Caco-2 (cell line): ENCODE measurements around the gene GAS7. TPM values are rescaled to one million over a fixed set of nuclear protein-coding genes. Genes with fewer than 3 reads are reported as not detected.

Experiments
- BruUV-seq: library from RNA; stranded (reverse); fragments of 400-500 nt; replicated peaks from 2 replicates; lab custom pipeline; 2021; lab: Mats Ljungman, UMichigan
- CTCF ChIA-PET: fragments of 300-600 bp; sonication (Branson Sonifier 250); formaldehyde crosslinking; loops from one replicate; lab custom pipeline; 2022; ENCODE audit warnings: antibody characterized with exemption; lab: Charles Lee
- POLR2A ChIA-PET: fragments of 300-600 bp; sonication (Branson Sonifier 250); formaldehyde crosslinking; loops from one replicate; lab custom pipeline; 2022; ENCODE audit warnings: antibody characterized with exemption; lab: Charles Lee
- DNase-seq, 2 experiments: peaks; one replicate each; pipeline versions ENCODE4 v3.0.0 to v3.0.0-alpha.2; 2020 to 2022
- H3K27me3 ChIP-seq: replicated peaks from 2 replicates; pipeline ENCODE4 v1.6.0; 2011; ENCODE audit warnings: low read length; ENCODE audit not compliant: control insufficient read depth, insufficient read depth
- H3K36me3 ChIP-seq: 2 replicates; pipeline ENCODE4 v1.5.1; 2011; ENCODE audit warnings: low read length; ENCODE audit not compliant: control insufficient read depth, insufficient read depth
- H3K4me1 ChIP-seq: fragments of 250-450 bp; sonication (Bioruptor Pico); 2 replicates; pipeline ENCODE4 v1.5.1; 2020; ENCODE audit warnings: mild to moderate bottlenecking
- H3K4me3 ChIP-seq: 2 replicates; pipeline ENCODE4 v1.5.1; 2011; ENCODE audit warnings: low read depth, mild to moderate bottlenecking, control low read depth, low read length
- H3K9me3 ChIP-seq: fragments of 250-450 bp; sonication (Bioruptor Pico); 2 replicates; pipeline ENCODE4 v1.5.1; 2020; ENCODE audit warnings: mild to moderate bottlenecking, moderate library complexity
- H3K27ac Mint-ChIP-seq: one replicate; pipeline ENCODE4 v1.8.0; 2022; ENCODE audit warnings: mixed read lengths; ENCODE audit not compliant: unreplicated experiment
- H3K27me3 Mint-ChIP-seq: one replicate; pipeline ENCODE4 v1.8.0; 2022; ENCODE audit warnings: mixed read lengths; ENCODE audit not compliant: insufficient read depth, unreplicated experiment
- H3K36me3 Mint-ChIP-seq: one replicate; pipeline ENCODE4 v1.8.0; 2022; ENCODE audit warnings: mild to moderate bottlenecking, mixed read lengths; ENCODE audit not compliant: insufficient read depth, unreplicated experiment
- H3K4me1 Mint-ChIP-seq: one replicate; pipeline ENCODE4 v1.8.0; 2022; ENCODE audit warnings: low read depth, mixed read lengths; ENCODE audit not compliant: unreplicated experiment
- H3K4me3 Mint-ChIP-seq: one replicate; pipeline ENCODE4 v1.8.0; 2022; ENCODE audit warnings: mild to moderate bottlenecking, moderate library complexity, mixed read lengths; ENCODE audit not compliant: unreplicated experiment
- H3K9me3 Mint-ChIP-seq: one replicate; pipeline ENCODE4 v1.8.0; 2022; ENCODE audit warnings: mixed read lengths; ENCODE audit not compliant: unreplicated experiment
- intact Hi-C: fragments of 100-400 bp; cut with micrococcal nuclease; formaldehyde crosslinking; loops from one replicate; pipeline ENCODE4 v1.10.0; 2022; ENCODE audit not compliant: unreplicated experiment
- total RNA-seq: library from RNA; stranded (reverse); gene quantifications from 2 replicates; pipeline ENCODE4 v1.2.3, GENCODE V29; 2022
- TF ChIP-seq, protein P1 (sequence below), 2 experiments: fragments of 200-600 bp in 1 of 2; IDR thresholded peaks; 1 replicate in 1 of 2; 2 replicates in 1 of 2; pipeline versions ENCODE4 v1.5.1 to v1.8.0; 2011 to 2022; ENCODE audit warnings: antibody characterized with exemption in 1 of 2, control low read depth in 1 of 2, inconsistent platforms in 1 of 2, low read depth in 1 of 2, low read length in 1 of 2, mild to moderate bottlenecking in 1 of 2, moderate library complexity in 1 of 2; ENCODE audit not compliant: insufficient read depth in 1 of 2, severe bottlenecking in 1 of 2, unreplicated experiment in 1 of 2

Gene GAS7
- total RNA-seq, 1 experiment from 2014 or later: 0.34 TPM

DNA sequence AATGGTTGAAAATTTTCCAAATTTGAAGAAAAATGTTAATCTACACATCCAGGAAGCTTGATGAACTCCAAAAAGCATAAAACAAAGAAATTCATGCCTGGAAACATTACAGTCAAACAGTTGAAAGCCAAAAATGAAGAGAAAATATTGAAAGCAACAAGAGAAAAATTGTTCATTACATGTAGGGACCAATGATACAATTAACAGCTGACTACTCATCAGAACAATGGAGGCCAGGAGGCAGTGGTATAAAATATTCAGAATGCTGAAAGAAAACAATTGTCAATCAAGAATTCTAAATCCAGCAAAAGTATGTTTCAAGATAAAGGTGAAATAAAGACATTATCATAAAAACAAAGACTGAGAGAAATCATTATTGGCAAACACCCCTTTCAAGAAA, 315.0 kb downstream of the GAS7 start:
- POLR2A ChIA-PET: interaction anchor here (0.6 kb wide), 1 partner anchor 12 kb away, joined by 4 read pairs; no protein-coding TSS in a partner anchor
- Histone ChIP-seq H3K27me3 (no peaks in the 10 kb centered on the region), H3K4me3 (no peak overlapping the region), H3K36me3 (no peaks in the 10 kb centered on the region), H3K4me1 (no peaks in the 10 kb centered on the region), H3K9me3 (no peaks in the 10 kb centered on the region)
- H3K9me3 Mint-ChIP-seq: no peaks in the 10 kb centered on the region
- TF ChIP-seq, protein P1, sequence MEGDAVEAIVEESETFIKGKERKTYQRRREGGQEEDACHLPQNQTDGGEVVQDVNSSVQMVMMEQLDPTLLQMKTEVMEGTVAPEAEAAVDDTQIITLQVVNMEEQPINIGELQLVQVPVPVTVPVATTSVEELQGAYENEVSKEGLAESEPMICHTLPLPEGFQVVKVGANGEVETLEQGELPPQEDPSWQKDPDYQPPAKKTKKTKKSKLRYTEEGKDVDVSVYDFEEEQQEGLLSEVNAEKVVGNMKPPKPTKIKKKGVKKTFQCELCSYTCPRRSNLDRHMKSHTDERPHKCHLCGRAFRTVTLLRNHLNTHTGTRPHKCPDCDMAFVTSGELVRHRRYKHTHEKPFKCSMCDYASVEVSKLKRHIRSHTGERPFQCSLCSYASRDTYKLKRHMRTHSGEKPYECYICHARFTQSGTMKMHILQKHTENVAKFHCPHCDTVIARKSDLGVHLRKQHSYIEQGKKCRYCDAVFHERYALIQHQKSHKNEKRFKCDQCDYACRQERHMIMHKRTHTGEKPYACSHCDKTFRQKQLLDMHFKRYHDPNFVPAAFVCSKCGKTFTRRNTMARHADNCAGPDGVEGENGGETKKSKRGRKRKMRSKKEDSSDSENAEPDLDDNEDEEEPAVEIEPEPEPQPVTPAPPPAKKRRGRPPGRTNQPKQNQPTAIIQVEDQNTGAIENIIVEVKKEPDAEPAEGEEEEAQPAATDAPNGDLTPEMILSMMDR (IDR thresholded peaks at IDR 0.05; ENCODE audit: insufficient read depth in 1 of 2, low read depth in 1 of 2, low read length in 1 of 2, severe bottlenecking in 1 of 2, unreplicated experiment in 1 of 2): no peak
- H3K36me3 Mint-ChIP-seq: no peaks in the 10 kb centered on the region
- H3K27me3 Mint-ChIP-seq: no peaks in the 10 kb centered on the region
- DNase-seq: no peak
- H3K4me3 Mint-ChIP-seq: no peak overlapping the region
- CTCF ChIA-PET: no interaction called here
- intact Hi-C loops: no loop called here
- H3K4me1 Mint-ChIP-seq: no peaks in the 10 kb centered on the region
- BruUV-seq: no TSS peak
- H3K27ac Mint-ChIP-seq: no peak overlapping the region

DNA sequence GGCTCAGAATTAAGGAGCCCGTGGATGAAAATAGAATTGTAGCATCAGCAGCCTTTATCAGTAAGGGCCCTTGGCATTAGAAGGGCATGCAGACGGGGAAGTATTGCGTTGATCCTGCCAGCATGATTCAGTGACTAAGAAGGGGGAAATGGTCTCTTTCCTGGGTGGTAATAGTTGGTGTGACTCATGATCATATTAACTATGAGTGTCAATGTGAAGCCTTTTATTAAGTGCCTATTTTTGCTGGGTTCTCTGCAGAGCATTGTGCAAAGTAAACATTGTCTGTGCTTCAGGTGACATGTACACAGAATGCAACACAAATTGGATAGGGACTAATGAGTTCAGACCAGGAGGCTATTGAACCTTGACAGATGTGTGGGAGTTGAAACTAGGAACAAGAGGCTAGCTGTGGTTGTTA, 317.8 kb downstream of the GAS7 start:
- H3K36me3 Mint-ChIP-seq: no peaks in the 10 kb centered on the region
- BruUV-seq: no TSS peak
- no peak for DNase-seq
- H3K27ac Mint-ChIP-seq: no peak overlapping the region
- CTCF ChIA-PET: no interaction called here
- H3K27me3 ChIP-seq: no peaks in the 10 kb centered on the region
- intact Hi-C loops: no loop called here
- H3K4me3 Mint-ChIP-seq: no peak overlapping the region
- H3K9me3 ChIP-seq: no peaks in the 10 kb centered on the region
- H3K9me3 Mint-ChIP-seq: no peaks in the 10 kb centered on the region
- H3K4me1 Mint-ChIP-seq: no peaks in the 10 kb centered on the region
- H3K4me3 ChIP-seq: no peak overlapping the region
- no peaks in the 10 kb centered on the region for H3K4me1 ChIP-seq
- POLR2A ChIA-PET: no interaction called here
- TF ChIP-seq, protein P1 (IDR thresholded peaks at IDR 0.05; ENCODE audit: insufficient read depth in 1 of 2, low read depth in 1 of 2, low read length in 1 of 2, severe bottlenecking in 1 of 2, unreplicated experiment in 1 of 2): no peak
- no peaks in the 10 kb centered on the region for H3K27me3 Mint-ChIP-seq
- H3K36me3 ChIP-seq: no peaks in the 10 kb centered on the region

DNA sequence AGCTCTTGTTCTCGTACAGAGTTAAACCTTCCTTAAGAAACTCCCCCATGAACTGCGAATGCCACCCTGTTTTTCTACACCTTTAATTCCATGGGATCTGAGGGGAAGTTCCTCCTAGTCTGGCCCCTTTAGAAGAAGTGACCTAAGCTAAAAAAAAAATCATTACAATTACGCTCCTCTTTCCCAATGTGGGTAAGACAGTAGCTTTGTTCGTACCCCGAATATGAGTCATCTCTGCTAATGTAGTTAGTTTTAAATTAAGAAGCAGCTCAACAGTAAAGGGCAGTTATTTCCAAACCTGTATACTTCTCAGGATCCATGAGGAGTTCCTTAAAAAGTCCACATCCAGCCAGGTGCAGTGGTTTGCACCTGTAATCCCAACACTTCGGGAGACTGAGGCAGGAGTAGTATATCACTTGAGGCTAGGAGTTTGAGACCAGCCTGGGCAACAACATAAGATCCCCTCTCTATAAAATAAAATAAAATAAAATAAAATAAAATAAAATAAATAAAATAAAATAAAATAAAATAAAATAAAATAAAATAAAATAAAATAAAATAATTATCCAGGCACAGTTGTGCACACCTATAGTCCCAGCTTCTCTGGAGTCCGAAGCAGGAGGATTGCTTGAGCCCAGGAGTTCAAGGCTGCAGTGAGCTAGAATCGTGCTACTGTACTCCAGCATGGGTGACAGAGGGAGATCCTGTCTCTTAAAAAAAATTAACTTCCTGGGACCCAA, 319.4 kb downstream of the GAS7 start:
- DNase-seq: no peak
- BruUV-seq: no TSS peak
- H3K36me3 Mint-ChIP-seq: no peaks in the 10 kb centered on the region
- CTCF ChIA-PET: no interaction called here
- H3K27me3 ChIP-seq: no peaks in the 10 kb centered on the region
- H3K4me1 ChIP-seq: no peaks in the 10 kb centered on the region
- no peaks in the 10 kb centered on the region for H3K4me1 Mint-ChIP-seq
- H3K36me3 ChIP-seq: no peaks in the 10 kb centered on the region
- POLR2A ChIA-PET: no interaction called here
- H3K4me3 Mint-ChIP-seq: no peak overlapping the region
- no peaks in the 10 kb centered on the region for H3K9me3 Mint-ChIP-seq
- H3K27me3 Mint-ChIP-seq: no peaks in the 10 kb centered on the region
- intact Hi-C loops: no loop called here
- no peaks in the 10 kb centered on the region for H3K9me3 ChIP-seq
- no peak overlapping the region for H3K4me3 ChIP-seq
- H3K27ac Mint-ChIP-seq: no peak overlapping the region
- TF ChIP-seq, protein P1 (IDR thresholded peaks at IDR 0.05; ENCODE audit: insufficient read depth in 1 of 2, low read depth in 1 of 2, low read length in 1 of 2, severe bottlenecking in 1 of 2, unreplicated experiment in 1 of 2): no peak
